Ishikawa (cell line): ENCODE data around the gene CPM.

ENCODE experiments used
- EGR1 ChIP-seq: IDR thresholded peaks from 2 replicates; pipeline ENCODE4 v1.6.1; 2012
- FOXM1 ChIP-seq: IDR thresholded peaks from 2 replicates; pipeline ENCODE4 v1.6.1; 2012; ENCODE audit warnings: low read depth, borderline replicate concordance
- NFIC ChIP-seq: IDR thresholded peaks from 2 replicates; pipeline ENCODE4 v1.6.1; 2012
- REST ChIP-seq: IDR thresholded peaks from 2 replicates; pipeline ENCODE4 v1.6.1; 2012; ENCODE audit warnings: low read depth, mild to moderate bottlenecking
- TAF1 ChIP-seq: IDR thresholded peaks from 2 replicates; pipeline ENCODE4 v1.6.1; 2012; ENCODE audit warnings: low read depth, mild to moderate bottlenecking
- ZBTB7A ChIP-seq: IDR thresholded peaks from 2 replicates; pipeline ENCODE4 v1.6.1; 2012; ENCODE audit warnings: low read depth

- TF ChIP-seq TAF1 (no peak), EGR1 (no peak), NFIC (no peak), REST (no peak), FOXM1 (no peak), ZBTB7A (no peak)
Observed at GRCh38 chr12:68908076-68908475, 24.9 kb downstream of the CPM start.
